ENCODE data around the gene TUBGCP5.

DNA sequence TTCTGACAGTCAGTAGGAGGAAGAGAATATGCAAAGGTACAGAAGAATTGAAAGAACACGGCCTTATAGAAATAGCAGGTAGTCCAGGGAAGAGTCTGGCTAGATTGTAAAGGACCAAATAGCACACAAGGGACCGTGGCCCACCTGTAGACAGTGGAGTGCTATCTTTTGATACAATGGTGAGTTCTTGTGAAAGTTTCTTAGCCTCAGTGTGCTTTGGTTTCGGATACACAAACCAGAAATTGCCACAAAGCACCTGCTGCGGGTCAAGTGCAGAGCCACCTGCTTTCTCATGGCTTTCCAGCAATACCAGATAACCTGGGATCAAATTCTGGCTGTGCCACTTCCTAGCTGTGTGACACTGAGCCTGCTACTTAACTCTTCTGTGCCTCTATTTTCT, 36.6 kb upstream of the TUBGCP5 start:
- TF ChIP-seq, protein P1, sequence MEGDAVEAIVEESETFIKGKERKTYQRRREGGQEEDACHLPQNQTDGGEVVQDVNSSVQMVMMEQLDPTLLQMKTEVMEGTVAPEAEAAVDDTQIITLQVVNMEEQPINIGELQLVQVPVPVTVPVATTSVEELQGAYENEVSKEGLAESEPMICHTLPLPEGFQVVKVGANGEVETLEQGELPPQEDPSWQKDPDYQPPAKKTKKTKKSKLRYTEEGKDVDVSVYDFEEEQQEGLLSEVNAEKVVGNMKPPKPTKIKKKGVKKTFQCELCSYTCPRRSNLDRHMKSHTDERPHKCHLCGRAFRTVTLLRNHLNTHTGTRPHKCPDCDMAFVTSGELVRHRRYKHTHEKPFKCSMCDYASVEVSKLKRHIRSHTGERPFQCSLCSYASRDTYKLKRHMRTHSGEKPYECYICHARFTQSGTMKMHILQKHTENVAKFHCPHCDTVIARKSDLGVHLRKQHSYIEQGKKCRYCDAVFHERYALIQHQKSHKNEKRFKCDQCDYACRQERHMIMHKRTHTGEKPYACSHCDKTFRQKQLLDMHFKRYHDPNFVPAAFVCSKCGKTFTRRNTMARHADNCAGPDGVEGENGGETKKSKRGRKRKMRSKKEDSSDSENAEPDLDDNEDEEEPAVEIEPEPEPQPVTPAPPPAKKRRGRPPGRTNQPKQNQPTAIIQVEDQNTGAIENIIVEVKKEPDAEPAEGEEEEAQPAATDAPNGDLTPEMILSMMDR (IDR thresholded peaks at IDR 0.05 in 4 of 5, conservative IDR thresholded peaks at IDR 0.05 in 1 of 5) = no peak
- TF ChIP-seq POLR2A (IDR thresholded peaks at IDR 0.05) = no peak
